NOMO-1 treated with DMSO at 0.1 percent for 48 hours (cell line): ENCODE measurements around the gene FAM174C.

Experiments
- DNase-seq: peaks from one replicate; lab custom pipeline; 2025; ENCODE audit not compliant: unreplicated experiment; lab: John Stamatoyannopoulos, UW

Gene FAM174C

DNA sequence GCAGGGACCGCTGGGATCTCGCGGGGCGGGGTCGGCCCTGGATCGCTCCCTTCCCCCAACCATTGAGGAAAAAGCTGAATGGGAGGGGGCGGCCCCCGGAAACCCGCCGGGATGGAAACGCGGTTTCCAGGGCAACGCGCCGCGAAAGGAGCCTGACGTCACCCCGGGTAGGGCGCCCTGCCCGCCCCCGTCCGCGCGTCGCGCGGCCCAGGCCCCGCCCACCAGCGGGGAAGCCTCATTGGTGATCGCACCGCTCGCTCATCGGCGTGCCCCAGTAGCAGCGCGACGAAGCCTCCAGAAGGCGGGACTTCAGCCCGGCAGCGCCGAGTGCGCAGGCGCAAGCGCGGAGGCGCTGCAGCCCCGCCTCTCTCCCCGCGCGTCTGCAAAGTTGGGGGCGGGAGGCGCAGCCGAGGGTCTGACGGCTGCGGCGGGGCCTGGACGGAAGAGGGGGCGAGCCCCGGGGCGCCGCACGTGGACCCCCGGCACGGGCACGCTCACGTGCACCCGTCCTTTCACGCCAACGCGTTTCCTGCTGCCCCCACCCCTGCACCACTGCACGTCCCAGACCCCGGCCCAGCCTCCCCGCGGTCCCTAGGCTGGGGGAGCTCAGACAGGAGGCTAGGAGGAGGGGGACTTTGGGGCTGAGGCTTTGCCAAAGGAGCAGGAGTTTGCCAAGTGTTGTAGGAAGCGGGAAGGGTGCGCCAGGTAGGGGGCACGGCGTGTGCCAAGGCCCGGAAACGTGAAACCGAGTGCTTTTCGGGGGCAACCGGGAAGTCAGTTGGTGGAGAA is 14.4 kb upstream of the FAM174C start:
- DNase-seq, result peak; percentile 93

DNA sequence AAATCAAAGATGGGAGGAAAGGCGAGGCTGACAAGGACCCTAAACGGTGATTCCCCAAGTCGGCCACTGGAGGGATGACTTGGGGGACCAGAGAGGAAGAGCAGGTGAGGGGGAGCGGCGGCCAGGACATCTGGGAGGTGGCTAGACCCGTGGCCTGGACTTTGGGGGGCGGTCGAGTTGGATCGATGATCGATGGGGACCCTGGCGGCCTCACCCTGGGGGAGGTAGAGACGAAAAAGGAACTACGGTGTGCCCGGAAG is 13.9 kb upstream of the FAM174C start:
- DNase-seq, result peak; percentile 41

DNA sequence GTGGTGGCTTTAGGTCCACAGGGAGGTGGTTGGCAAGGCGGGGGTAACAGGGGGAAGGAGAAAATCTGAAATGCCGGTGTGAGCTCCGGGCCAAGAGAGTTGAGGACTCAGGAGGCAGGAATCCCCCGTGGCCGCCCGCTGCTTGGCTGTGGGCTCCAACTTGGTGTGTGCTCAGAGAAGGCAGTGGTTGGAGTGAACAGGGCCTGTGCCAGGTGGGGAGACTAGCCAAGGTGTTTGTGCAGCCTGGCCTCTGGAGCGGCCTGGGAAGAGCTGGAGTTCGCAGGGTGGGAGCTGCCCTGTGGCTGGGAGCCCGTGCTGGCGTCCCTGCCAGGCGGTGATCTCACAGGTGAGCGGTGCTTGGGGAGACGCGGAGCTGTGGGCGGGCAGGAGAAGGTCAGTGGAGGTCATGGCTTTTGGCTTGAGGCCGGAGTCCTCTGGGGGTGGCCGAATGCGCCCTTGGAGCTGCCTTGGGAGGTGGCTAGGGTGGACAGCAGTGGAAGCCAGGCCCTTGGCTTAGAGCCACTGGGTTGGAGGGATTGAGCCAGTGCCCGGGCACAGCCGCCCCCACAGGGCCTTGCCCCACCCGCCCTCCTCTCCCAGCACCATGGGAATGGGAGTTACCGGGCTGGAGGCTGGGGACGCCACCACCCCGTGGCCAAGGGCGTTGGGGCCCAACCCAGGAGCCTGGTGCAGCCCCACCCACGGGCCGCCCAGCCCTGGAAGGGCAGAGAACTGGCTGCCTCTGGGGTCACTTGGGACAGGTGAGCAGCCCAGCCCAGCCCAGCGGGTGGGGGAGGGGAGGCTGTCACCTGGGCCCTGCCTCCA is 13.3 kb upstream of the FAM174C start:
- DNase-seq, result no peak

DNA sequence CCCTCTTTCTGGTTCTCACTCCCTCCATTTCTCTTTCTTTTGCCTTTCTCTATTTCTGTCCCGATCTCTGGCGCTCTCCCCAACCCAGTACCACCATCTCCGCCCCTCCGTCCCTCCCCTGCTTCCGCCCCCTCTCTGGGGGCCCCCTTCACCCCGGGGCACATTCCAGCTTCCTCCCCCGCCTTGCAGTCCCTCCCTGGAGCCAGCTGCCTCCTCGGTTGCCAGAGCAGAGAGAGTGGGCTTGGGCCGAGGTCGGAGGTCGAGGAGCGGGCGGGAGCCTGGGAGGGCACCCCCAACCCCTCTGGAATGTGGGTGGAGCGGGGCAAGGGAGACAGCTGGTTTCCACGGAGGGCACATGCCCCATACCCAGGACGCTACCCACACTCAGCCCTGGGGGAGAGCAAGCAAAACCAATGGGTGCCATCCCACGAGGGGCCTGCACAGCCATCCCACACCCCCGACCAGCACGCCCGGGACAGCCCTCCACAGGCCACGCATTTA is 12.7 kb upstream of the FAM174C start:
- DNase-seq, result no peak

DNA sequence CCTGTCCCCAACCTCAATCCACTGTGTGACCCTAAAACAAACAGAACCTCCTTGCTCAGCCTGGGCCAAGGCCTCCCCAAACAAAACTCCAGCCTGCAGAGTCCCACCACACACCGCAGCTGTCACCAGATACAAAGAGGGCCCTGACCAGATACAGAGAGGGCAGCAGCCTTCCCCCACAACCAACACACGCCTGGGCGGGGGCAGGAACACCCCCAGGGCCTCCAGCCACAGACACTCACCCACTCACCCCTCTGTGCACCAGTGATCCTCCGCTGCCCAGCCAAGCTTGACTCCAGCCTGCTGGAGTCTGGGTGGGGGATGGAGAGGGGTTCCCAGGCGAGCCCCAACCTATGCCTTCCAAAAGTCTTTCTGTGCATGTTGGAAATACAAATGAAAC is 12.1 kb upstream of the FAM174C start:
- DNase-seq, result no peak

DNA sequence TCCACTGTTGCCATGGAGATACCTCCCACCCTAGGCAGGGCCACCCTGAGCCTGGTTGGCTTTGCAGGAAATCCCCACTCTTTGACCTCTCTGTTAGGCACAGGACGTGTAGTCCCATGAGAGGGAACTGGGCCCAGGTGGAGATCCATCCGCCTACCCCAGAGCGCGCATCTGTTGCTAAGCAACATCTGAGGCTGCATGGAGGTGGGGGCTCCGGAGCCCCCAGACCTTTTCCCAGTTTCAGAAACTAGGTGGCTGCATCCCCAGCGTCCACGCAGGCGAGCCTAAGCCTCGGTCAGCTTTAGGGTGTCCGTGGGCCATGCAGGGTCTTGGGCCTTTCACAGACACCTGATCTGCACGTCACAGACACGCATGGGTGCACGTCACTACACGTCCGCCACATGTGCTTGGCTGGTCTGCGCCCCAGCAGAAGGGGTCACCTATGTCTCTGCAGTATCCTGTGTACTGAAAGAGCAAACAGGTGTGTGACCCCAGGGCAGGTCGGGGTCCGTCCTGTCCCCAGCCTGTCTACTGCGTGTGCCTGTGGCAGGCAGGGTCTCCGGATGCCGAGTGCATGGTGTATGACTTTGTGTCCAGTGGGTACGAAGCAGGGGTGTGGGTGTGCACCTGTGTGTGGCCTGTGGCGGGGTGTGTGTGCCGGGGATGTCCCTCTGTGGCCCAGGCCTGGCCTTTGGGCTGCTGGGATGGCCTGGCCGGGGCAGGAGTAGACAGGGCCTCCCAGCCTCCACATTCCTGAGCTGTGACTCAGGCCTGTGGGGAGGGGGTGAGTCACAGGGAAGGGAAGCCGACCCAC is 10.3 kb upstream of the FAM174C start:
- DNase-seq, result no peak

DNA sequence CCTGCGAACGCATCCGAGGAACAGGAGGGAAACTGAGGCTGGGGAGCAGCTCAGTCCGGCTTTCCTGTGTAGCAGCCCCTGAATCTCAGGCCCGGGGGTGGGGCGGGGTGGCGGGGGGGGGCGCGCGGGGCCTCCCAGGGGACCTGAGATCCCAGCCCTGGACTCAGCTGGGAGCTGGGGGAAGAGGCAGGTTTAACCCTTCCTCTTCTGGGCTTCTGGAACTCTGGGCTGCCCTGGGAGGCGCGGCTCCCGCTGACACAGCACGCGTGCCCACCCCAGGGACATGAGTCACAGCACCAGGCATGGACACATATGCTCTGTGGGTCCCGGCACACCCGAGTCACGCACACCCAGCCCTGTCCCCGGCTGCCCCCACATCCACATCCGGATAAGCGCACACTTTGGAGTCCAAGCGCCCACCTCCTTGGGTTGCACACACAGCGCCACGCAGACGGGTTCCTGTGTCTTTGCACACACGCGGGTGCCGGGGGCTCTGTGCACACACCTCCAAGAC is 9.7 kb upstream of the FAM174C start:
- DNase-seq, result no peak

DNA sequence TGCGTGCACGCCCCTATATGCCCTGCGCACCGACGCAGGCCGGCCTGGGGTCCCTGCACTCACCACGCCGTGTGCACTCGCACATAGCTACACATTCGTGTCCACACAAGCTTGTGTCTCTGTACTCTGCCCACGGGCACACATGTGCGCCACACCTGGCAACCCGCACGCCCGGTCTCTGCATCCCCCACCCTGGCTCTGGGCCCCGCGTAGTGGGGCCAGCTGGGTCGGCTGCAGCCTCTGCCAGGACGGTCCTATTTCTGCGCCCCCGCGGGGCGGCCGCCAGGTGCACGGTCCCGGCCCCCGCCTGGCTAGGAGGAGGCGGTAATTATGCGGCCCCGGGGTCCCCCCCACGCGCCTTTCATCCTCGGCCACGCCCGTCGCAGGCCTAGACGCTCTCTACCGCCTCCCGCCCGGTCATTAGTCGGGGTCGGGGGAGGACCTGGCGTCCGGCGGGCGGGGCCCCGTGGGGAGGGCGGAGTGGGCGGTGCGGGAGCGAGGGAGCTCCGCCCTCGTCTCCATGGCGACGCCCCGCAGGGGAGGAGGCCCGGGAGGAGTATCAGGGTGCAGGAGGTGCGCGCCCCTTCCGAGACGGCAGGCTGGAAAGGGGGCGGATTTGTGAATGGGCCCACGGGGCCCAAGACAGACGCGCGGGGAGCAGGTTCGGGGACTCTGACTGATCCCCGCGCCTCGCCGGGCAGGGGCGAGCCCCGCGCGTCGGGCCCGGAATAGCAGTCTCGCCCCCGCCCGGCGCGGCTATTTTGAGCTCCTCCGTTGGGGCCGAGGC is 9.0 kb upstream of the FAM174C start:
- DNase-seq, result peak; percentile 81

DNA sequence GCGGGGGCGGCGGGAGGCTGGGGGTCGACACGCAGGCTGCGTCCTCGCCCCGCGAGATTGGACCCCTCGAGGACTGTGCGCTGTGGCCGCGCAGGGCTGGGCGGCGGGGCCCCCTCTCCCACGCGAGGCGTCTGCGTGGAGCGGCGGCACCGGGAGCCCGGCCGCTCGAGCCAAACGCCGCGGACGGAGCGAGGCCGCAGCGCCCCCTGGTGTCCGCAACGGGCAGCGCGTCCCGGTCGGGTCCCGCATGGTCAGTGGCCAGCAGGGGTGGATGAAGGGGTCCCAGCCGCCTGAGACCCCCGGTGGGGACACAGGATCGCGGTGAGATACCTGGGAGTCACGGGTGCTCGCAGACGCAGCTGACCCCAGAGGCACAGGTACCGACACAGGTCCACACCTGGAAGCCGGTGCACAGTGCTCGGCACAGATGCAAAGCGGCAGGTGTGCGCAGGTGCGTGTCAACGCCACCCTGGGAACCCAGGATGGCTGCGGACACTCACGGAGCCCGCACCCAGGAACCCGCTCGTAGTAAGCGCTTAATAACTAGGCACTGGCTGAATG is 8.3 kb upstream of the FAM174C start:
- peak; percentile 40 for DNase-seq

DNA sequence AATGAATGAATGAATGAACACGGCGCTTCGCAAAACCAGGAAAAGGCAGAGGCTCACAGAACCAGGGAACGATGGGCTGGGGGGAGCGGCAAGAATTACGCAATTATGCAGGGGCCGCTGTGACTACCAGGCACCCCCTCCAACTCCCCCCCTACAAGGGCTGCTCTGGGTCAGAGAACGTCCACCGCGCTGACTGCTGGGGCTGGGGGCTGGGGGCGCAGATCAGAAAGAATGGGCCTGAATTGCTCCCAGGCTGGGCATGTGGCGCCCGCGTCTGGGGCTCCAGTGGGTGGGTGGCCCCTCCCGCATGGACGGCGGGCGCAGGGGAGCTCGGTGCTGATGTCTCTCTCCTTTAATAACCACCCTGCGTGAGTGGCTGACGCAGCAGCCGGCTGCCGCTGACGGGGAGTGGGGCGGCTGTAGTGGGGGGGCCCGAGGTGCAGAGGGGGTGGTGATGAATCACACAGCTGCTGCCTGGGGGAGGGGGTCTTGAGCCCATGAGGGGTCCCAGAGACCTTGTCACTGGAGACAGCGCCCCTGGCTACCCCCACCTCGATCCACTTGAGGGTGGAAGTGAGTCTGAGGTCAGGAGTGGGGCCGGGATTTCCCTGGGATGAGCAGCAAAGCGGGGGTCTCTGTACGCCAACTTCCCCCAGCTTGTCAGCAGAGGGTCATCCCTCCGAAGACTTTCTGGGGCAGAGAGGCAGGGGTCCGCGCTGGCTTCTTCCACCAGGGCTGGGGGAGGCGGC is 7.7 kb upstream of the FAM174C start:
- no peak for DNase-seq

DNA sequence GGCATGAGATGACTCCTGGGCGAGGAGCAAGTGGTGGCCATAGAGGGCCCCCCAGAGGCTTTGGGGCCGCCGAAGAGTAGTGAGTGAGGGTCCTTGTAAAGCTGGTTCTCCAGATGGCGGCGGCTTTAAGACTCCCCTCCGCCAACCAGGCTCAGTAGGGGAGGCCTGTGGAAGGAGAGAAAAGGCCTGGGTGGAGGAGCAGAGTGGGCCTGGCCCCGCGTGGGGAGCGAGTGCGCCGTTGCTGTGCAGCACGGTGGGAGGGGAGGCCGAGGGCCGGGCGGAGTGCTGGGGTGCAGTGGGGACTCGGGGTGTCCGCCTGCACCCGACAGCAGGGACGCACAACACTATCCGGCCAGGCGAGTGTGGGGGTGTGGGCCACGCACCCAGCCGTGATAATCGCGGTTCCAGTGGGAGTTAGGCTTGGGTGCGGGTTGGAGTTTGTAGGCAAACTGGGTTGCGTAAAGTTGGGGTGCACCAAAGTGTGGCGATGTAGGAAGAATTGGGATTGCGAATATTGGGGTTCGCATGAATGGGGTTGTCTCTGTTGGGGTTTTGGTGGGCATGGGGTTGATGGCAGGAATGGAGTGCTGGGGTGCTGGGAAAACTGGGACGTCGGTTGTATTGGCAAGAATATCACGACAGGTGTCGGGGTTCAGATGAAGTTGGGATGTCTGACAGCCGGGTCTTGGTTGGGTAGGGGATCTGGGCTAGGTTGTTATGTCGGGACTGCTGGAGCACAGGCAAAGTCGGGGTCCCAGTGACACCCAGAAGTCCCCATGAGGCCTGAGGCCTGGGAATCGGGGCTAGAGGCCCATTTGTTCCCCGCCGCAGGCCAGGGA is 6.9 kb upstream of the FAM174C start:
- no peak for DNase-seq

DNA sequence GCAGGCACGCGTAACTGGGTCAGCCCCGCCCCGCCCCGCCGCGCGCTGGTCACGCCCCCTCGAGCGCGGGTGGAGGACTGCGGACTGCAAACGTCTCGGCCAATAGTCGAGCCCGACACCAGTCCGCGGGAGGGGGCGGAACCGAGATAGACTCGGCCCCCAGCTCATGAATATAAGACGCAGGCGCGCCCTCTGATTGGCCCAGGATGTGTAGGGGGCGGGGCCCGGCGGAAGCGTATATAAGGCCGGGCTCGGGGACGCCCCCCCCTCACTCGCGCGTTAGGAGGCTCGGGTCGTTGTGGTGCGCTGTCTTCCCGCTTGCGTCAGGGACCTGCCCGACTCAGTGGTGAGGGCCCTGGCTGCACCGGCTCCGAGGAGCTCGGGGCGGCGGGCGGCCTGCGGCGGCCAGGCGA is 6.3 kb upstream of the FAM174C start, which contains the start of gene CIRBP:
CIRBP (plus strand) TSS at position 268 of the 413 bp plus-strand sequence. CDS start 1,602 bp downstream, outside the sequence.
- DNase-seq, result peak; percentile 97

DNA sequence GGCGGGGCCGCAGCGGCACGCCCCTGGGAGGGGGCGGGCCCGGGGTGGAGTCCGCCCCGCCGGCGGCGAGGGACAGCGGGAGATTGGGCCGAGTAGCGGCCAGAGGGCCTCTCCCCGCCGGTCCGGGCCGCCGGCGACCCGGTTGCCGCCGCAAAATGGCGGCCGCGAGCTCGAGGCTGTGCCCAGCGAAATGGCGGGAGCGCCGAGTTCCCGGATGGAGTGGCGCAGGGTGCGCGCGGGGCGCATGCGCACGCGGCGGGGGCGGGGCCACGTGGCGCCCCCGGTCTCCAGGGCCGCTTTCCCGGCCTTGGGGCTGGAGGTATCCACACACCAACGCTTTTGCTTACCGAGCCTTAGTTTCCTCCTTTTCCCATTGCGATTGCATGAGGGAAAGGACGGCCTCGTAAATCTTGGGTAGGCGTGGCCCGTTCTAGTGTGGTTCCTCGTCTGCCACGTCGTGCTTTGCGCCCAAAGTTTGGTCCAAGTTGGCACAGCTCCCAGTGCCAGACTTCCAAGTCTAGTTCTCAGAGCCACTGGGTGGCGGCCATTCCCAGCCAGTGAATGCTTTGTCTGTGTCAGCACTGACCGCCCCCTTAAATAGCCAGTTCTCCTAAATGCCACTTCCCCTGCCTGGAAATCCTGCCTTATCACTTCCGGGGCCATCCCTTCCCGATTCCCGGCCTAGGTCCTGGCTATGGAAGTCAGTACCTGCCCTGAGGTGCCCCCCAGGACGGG is 5.7 kb upstream of the FAM174C start:
- DNase-seq, result peak; percentile 68

DNA sequence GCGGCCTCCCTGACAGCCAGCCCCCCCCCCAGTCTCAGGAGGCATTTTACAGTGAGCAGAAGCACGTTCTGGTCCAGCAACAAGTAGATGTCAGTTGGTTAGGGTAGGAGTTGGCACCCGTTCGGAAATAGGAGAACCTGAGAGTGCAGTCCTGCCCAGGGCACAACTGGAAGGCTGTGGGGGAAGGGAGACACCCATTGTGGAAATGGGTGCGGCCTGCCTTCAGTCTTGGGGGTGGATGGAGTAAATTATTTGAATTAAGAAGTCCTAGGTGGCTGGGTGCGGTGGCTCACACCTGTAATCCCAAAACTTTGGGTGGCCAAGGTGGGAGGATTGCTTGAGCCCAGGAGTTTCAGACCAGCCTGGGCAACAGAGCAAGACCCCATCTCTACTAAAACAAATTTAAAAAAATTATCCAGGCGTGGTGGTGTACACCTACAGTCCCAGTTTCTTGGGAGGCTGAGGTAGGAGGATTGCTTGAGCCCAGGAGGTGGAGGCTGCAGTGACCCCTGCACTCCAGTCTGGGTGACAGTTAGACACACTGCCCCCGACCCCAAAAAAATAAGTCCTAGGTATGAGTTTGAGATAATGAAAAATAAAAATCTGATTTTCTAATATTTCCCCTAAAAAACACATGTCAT is 5.0 kb upstream of the FAM174C start:
- DNase-seq, result no peak

DNA sequence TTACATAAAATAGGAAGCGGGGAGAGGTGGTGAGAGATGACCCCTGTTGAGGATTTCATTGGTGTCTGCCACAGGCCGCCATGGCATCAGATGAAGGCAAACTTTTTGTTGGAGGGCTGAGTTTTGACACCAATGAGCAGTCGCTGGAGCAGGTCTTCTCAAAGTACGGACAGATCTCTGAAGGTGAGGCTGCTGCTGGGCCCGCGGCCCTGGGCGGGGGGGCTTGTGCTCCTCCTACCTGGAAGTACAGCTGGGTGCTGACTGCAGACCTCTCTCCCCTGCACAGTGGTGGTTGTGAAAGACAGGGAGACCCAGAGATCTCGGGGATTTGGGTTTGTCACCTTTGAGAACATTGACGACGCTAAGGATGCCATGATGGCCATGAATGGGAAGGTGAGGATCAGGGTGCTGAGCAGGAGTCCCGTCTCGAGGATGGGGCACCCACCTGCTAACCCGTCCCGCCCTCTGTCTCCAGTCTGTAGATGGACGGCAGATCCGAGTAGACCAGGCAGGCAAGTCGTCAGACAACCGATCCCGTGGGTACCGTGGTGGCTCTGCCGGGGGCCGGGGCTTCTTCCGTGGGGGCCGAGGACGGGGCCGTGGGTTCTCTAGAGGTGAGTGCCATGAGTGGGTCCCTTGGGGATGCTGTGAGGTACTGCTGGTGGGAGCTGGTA is 4.3 kb upstream of the FAM174C start:
- no peak for DNase-seq

DNA sequence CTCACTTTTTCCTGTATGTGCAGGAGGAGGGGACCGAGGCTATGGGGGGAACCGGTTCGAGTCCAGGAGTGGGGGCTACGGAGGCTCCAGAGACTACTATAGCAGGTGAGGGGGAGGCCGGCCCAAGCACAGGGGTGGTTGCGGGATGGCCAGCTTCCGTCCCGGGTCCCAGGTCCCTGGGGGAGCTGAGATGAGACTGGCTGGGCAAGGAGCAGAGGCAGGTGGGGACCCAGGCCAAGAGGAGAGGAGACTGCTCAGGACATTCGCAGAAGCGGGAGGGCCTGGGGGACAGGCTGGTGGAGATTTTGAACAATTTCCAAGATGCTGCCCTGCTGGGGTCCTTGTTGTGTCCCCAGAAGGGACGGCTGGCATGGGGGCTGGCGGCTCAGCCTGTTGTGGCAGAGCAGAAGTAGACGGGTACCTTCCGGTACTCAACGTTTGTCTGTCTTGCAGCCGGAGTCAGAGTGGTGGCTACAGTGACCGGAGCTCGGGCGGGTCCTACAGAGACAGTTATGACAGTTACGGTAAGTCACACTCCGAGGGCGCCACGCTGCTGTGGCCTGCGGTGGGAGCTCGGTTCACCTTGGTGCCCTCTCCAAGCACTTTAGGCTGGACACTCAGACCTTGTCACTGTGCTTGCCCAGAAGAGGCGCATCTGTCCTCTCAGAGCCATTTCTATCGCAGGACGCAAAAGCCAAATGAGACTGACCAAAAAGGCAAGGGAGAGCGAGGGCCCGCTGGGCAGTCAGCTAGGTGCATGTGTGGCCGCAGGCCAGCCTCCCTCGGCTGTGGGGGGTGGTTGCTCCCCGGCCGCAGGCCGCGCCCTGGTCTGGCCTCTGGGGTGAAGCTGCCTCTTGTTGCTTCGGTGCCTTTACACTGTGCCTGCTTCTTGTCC is 3.6 kb upstream of the FAM174C start:
- DNase-seq, result no peak
